NCI-H2227 treated with DMSO at 0.1 percent for 48 hours (cell line): ENCODE measurements around the gene SVIL.
"Not testable (repeated sequence)": the region's sequence is repeated elsewhere in the genome, so short reads cannot be mapped to it uniquely, and the experiment has no call there.

Source experiments
- DNase-seq: peaks from one replicate; lab custom pipeline; 2025; lab: John Stamatoyannopoulos, UW

Gene SVIL

GRCh38 chr10:29649561-29650551 lies 15.1 kb upstream of the SVIL start:
- no peak for DNase-seq

DNA sequence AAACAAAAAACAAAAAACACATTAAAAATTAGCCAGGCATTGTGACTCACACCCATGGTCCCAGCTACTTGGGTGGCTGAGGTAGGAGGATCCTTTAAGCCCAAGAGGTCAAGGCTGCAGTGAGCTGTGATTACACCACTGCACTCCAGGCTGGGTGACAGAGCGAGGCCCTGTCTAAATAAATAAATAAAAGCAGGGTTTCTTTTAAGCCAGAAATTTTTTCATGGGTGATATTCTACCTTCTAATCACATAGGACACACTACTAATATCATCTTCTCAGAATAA lies 14.2 kb upstream of the SVIL start:
- DNase-seq: no peak

DNA sequence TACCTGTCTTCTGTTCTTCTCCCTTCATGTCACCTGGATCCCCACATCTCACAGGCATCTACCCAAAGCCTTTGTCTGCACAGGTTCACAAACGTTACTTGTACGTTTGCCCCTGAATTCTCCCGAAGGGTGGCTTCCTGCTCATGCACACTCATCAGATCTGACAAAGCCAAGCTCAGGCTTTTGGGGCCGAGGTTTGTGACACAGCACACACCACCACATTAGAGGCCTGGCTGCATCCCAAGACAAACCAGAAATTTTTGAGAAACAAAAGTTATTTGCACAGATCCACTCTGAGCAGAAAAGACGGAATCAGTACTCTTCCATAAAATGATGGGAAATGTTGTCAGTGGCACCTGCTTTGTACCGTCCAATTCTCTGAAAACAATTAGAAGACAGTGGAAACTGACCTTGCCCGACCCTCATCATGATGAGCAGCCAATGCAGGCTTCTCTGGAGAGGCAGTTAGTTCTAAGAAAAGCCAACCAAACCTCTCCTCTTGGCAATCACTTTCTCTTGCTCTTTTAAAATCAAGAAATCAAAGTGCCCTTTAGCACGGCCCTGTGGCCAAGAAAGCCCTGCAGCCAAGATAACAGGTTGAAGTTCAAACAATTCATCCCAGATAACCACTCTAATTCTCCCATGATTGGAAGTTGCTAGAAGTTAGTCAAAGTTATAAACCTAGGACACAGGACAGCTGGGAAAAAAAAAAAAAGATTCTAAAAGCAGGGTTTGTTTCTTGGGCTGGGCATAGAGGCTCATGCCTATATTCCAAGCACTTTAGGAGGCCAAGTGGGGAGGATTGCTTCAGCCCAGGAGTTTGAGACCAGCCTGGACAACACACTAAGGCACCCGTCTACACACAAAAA lies 13.6 kb upstream of the SVIL start:
- no peak for DNase-seq

- DNase-seq: no peak
Observed at GRCh38 chr10:29647478-29647877, 12.7 kb upstream of the SVIL start.

GRCh38 chr10:29646960-29647461 lies 12.2 kb upstream of the SVIL start:
- DNase-seq: no peak

DNA sequence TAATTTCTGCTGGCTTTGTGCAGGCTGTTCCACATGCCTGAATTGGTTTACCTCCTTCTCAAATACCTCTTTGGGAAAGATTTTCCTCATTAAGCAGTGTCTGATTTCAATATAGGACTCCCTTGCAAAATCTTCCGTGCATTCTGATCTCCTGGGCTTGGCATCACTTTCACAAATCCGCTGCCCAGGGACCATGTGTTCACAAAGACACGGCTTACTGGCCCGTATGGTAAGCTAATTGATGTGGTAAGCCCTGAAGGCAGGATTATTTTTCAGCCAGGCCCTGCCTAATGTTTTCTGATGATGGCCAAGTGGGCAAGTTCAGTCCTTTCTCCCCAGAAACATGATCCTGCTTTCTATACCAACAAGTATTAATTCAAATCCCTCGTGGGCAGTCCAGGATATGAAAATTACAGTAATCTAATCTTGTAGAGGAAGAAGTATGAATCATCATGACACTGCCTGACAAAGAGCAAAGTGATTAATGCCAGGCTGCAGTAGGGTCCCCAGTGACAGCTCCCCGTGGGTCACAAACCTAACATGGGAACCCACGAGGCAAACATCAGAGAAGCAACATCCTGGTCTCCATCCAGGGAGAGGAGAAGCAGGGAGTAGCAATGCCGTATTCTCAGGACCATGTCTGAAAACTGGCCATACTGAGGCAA lies 11.6 kb upstream of the SVIL start:
- DNase-seq: no peak

- no peak for DNase-seq
Observed at GRCh38 chr10:29643771-29644501, 9.2 kb upstream of the SVIL start.

DNA sequence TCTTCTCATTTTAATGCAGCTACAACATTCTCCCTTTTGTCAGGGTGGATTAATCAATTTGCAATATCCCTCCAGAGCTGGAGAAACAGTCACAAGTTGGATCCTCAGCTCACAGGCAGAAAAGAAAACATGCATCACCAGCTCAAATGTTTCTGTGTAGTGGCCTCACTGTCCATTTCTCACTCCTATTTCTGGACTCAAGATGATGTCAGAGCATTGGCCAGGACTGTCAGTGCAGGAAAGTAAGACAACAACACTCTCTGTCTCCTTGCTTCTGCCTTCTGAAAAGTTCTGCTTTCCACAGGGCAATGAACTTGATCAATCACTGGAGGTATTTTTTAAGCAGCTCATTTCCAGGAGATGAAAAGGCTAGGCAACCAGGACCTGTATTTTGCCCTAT lies 8.2 kb upstream of the SVIL start:
- no peak for DNase-seq

GRCh38 chr10:29637537-29637936 lies 2.8 kb upstream of the SVIL start:
- DNase-seq: no peak

DNA sequence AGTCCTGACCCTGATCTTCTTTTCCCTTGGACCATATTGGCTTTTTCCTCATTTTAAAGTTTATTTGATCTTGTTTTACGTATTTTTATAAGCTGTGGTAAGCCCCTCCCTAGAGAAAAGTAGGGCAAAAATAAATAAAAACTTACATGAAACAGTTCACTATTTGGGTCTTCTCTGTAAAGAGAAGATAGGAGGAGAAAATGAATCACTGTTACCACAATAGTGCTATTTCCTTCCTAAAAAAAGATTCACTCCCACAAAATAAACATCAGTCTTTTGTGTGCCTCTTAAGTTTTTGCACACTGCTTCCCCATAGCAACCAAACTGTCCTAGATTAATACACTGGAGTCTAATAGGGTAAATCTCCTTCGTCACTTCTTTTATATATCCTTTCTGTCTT lies 1.4 kb upstream of the SVIL start:
- DNase-seq: no peak

DNA sequence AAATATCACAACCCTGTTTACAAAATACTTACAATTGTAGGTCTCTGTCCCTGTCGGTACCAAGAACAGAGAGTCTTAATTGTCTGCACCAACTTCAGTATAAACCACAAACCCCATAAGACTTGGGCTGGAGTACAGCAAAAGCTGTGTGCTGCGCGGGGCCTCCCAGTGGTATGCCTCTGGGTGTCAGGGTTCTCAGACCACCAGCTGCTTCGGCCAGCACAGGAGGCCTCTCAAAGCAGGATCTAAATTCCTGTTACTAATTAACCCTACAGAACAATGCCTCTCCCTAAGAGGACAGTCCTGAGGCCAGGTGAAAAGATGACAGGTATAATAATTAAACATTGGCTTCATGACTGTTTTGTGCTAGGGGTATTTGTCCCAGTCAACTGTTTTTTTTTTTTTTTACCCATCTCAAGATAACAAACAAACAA lies 957 bp upstream of the SVIL start:
- no peak for DNase-seq

DNA sequence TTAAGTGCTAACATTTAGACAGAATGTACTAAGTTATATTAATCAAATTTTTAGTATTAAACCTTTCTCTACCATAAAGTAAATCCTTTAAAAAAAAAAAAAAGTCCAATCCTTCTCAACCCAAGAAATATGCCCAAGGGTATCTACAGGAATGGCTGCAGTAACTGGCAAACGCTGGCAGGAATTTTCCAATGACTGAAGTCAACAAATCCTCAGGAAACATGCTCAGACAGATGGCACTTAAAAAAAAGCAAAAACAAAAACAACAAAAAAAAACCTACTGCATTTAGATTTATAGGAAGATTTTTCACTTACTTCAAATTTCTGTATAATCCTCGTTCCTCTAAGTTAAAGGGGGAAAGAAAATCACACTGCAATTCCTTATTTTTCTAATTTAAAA lies 666 bp downstream of the SVIL start:
- no peak for DNase-seq

GRCh38 chr10:29631049-29631339 lies 3.8 kb downstream of the SVIL start:
- DNase-seq: no peak

- no peak for DNase-seq
Observed at GRCh38 chr10:29630205-29631048, 4.3 kb downstream of the SVIL start.

DNA sequence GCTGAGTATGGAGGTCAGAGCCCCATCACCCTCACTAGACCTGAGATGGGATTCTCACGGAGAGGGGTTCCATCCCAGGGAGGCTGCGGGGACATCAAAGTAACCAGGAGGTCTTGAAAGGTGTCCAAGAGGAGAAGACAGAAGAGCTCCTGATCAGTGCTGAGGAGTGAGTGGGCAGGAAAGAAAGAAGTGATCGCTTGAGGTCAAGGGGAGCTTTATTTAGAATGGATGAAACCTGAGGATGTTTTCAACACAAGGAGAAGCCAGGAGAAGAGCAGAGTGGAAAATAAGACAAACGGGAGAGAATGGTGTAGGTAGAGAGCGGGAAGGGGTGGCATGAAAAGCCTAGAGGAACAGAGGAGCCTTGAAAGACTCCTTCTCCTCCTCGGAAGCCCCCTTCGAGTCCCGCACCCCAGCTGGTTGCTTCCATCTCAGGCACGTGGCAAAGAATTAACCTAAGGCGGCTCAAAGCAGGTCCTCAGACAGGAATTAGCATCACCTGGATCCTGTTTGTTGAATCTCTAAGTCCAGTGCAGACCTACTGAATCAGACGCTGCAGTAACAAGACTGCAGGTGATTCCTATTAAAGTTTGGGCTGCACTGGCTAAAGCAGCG lies 5.8 kb downstream of the SVIL start:
- no peak for DNase-seq

- DNase-seq: no peak
Observed at GRCh38 chr10:29628311-29628710, 6.5 kb downstream of the SVIL start.

GRCh38 chr10:29627201-29628132 lies 7.3 kb downstream of the SVIL start:
- DNase-seq: no peak

GRCh38 chr10:29624357-29624756 lies 10.4 kb downstream of the SVIL start:
- DNase-seq: not testable (repeated sequence)

- DNase-seq: no peak
Observed at GRCh38 chr10:29623797-29624196, 11.0 kb downstream of the SVIL start.
